Adipose tissue (tissue), 3 donors: Measurements from ENCODE around the gene SUMF1. TPM values are rescaled to one million over a fixed set of nuclear protein-coding genes. Genes with fewer than 3 reads are reported as not detected.
"Not testable (repeated sequence)": the region's sequence is repeated elsewhere in the genome, so short reads cannot be mapped to it uniquely, and the experiment has no call there.

ENCODE experiments used
- H3K27ac ChIP-seq: one replicate; pipeline ENCODE4 v1.5.1; 2013; ENCODE audit warnings: low read depth, low read length
- WGBS, 3 donors: extraction: QIAGEN DNeasy Blood & Tissue Kit; methylation state at CpG; one replicate each; pipeline ENCODE4 v1.1.7; 2013; 5-methylcytosine and 5-hydroxymethylcytosine counted together
- polyA plus RNA-seq, 3 donors: library from polyadenylated mRNA; stranded (reverse); fragments of 200-250 nt; gene quantifications; one replicate each; pipeline ENCODE4 v1.2.3, GENCODE V29; 2013
- donor health status: healthy with polysubstance abuse.
- donor health status: Bipolar disorder and iron deficiency.
- donor health status: healthy.

The SUMF1 gene
- polyA plus RNA-seq, 3 donors = 11.5 to 19.7 (median 16.5) TPM

DNA sequence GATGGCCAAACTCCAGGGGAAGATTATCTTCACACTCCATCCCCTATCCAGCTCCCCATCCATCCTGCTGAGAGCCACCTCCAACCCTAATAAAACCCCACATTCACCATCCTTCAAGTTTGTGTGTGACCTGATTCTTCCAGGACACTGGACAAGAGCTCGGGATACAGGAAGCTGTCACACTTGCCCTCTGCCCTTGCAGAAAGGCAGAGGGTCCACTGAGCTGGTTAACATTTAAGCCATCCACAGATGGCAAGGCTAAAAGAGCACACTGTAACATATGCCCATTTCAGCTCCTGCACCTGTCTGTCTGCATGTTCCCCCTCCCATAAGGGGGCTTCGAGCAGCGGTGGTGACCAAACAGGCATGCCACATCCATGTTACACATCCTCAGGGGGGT lies 134.1 kb downstream of the SUMF1 start:
- 78 to 90% (median 89%) methylated on average over 3 of the region's 3 CpGs for WGBS, 3 donors

DNA sequence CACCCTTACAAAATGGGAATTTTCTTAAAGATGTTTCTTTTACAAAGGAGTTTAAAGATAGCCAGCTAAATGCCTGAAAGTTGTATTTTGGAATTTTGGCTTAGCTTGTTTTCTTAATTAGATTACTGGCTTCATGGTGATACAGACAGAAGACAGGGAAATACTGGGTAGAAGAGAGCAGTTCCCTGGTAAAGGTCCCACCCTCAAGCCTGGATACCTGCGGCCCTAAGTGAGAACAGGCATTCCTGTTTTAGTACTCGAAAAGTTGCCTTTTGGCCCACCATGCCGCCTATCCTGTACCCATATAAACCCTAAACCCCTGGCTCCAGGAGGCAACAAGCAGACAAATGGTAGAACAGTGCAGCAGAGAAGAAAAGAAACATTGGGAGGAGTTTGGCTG lies 134.5 kb downstream of the SUMF1 start:
- WGBS, 3 donors = 93 to 96% (median 94%) methylated on average over 3 of the region's 3 CpGs
- no peak overlapping the region for H3K27ac ChIP-seq

More for the DNA sequence above, 134.1 kb downstream of the SUMF1 start:
- no peak overlapping the region for H3K27ac ChIP-seq

- no peak overlapping the region for H3K27ac ChIP-seq
- 88 to 97% (median 91%) methylated on average over 1 of the region's 1 CpG for WGBS, 3 donors
Observed at GRCh38 chr3:4332111-4332510, 135.0 kb downstream of the SUMF1 start.

- H3K27ac ChIP-seq = not testable (repeated sequence)
Observed at GRCh38 chr3:4329806-4330205, 137.3 kb downstream of the SUMF1 start.

- H3K27ac ChIP-seq = no peak overlapping the region
Observed at GRCh38 chr3:4326868-4327267, 140.2 kb downstream of the SUMF1 start.

DNA sequence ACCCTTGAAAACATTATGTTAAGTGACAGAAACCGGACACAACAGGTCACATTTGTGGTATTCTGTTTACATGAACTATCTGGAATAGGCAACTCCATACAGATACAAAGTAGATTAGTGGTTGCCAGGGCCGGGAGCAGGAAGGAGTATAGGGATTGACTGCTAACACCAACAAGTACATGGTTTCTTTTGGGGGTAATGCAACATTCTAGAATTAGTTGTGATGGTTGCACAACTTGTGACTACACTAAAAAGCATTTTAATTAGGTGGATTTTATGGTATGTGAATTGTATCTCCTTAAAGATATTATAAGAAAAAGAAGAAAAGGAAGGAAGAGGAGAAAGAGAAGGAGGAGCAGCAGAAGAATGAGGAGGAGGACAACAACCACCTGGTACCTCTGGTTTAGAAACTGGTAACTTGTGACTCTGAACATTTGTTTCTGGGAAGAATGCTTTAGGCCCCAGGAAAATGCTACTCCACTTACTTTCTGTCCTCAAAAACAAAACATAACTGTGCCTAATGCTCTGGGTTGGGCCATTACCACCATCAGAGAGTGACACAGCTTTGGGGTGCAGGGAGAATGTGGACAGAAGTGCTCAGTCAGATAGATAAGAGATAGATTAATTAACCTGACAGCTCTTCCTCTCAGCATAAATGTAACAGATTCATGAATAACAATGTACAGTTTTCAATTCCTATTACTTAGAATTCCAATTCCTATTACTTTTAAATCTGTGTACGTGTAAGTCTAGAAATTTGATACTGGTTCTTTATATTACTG lies 143.6 kb downstream of the SUMF1 start:
- no peak overlapping the region for H3K27ac ChIP-seq
- 81 to 84% (median 83%) methylated on average over 3 of the region's 3 CpGs for WGBS, 3 donors

More at GRCh38 chr3:4326868-4327267, 140.2 kb downstream of the SUMF1 start:
- 96% methylated on average over 1 of the region's 1 CpG for WGBS, 3 donors

GRCh38 chr3:4322635-4323034 lies 144.4 kb downstream of the SUMF1 start:
- WGBS, 3 donors = 88 to 93% (median 89%) methylated on average over 1 of the region's 1 CpG
- H3K27ac ChIP-seq = no peak overlapping the region

DNA sequence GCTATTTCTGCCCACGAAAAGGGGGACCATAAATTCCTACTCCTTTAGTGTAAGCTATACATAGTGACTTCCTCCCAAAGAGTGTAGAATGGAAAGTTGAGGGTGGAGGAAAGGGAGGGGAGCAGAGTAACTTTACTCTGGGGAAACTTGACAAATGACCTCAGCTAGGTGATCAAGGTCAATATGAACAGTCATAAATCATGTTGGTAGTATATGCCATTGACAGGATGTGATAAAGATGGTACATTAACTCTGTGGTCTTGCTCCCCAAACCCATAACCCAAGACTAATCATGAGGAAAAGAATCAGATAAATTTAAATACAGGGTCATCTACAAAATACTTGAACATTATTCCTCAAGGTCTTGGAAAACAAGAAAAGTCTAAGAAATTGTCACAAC lies 145.3 kb downstream of the SUMF1 start:
- H3K27ac ChIP-seq = no peak overlapping the region
- WGBS, 3 donors = 73 to 94% (median 76%) methylated on average over 1 of the region's 1 CpG

DNA sequence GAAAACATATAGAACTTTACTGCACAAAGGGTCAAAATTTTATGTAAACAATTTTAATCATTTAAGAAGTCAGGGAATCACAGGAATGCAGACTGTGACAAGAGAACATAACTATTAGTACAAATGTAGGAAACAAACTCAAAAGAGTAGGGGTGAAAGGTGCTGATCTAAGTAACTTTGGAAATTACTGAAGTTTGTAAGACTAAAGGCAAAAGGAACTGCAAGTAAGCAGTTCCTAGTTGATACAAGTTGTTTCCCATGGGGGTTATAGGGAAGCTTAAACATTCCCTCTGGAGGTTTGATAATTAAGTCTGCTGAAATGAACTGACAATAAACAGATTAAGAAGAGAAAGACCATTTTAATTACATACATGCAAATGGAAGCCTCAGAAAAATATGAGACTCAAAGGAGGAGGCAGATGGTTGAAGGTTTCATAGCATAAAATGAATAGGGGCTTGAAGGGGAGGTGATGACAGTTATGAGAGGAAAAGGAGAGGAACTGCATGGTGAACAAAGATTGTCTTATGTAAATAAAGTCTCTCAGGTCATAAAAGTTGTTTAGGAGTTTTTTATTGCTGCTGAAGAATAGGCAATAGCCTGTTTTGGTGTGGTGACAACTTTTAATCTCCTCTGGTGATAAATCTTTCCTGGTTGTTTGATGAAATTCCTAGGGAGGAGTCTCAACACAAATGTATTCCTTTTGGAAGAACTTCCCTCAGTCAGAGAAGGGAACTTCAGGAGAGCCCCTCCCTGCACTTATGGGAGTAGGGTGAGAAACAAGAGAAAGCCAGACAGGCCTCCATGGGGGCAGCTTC lies 146.8 kb downstream of the SUMF1 start:
- no peak overlapping the region for H3K27ac ChIP-seq

GRCh38 chr3:4314688-4315087 lies 152.4 kb downstream of the SUMF1 start:
- H3K27ac ChIP-seq = no peak overlapping the region
- WGBS, 3 donors = 87 to 89% (median 88%) methylated on average over 4 of the region's 4 CpGs

GRCh38 chr3:4313606-4314293 lies 153.3 kb downstream of the SUMF1 start:
- no peak overlapping the region for H3K27ac ChIP-seq
- 89 to 93% (median 92%) methylated on average over 4 of the region's 4 CpGs for WGBS, 3 donors

GRCh38 chr3:4311496-4311895 lies 155.6 kb downstream of the SUMF1 start:
- H3K27ac ChIP-seq = no peak overlapping the region

Other genes starting within 250 kb of the SUMF1 start
- gene SETMAR, start 163.9 kb downstream of the SUMF1 start, polyA plus RNA-seq = 10 to 100 TPM in 2 of 3 donors, 1 to 10 TPM in 1; 9.6 to 23.5 (median 17.1) TPM
- gene ITPR1, start 26.1 kb upstream of the SUMF1 start, polyA plus RNA-seq = 10 to 100 TPM in 1 of 3 donors, 1 to 10 TPM in 2; 3.5 to 14.2 (median 9.7) TPM